ENCODE results near the gene PPP1R15B.

Gene PPP1R15B

GRCh38 chr1:204400882-204401510 lies 10.6 kb downstream of the PPP1R15B start:
- H3K56ac ChIP-seq (ENCODE audit: low read length): no peak overlapping the region
- H3K18ac ChIP-seq (ENCODE audit: low read length): no peak overlapping the region
- no peak overlapping the region for H2BK5ac ChIP-seq (ENCODE audit: low read length)
- no peaks in the 10 kb centered on the region for H3K4me1 ChIP-seq (ENCODE audit: control insufficient read depth, low read depth, low read length)
- H3K79me2 ChIP-seq (ENCODE audit: control insufficient read depth, insufficient read depth, low read length): peaks cover 22% of the 10 kb centered on the region
- H3K36me3 ChIP-seq (ENCODE audit: control insufficient read depth, insufficient read depth, low read length): peaks cover 3% of the 10 kb centered on the region
- H4K8ac ChIP-seq (ENCODE audit: low read depth, low read length): no peak overlapping the region
- H2BK120ac ChIP-seq (ENCODE audit: low read depth, low read length): no peak overlapping the region
- H2BK15ac ChIP-seq (replicated peaks; ENCODE audit: low read depth): no peak overlapping the region
- H4K5ac ChIP-seq (ENCODE audit: low read length): no peak overlapping the region
- no peak overlapping the region for H3K4me2 ChIP-seq (ENCODE audit: low read length)
- H3K79me1 ChIP-seq (ENCODE audit: low read length): peaks cover 2% of the 10 kb centered on the region
- no peak overlapping the region for H3K27ac ChIP-seq (ENCODE audit: low read depth, low read length)
- no peak overlapping the region for H3K4me3 ChIP-seq (ENCODE audit: low read length)
- no peaks in the 10 kb centered on the region for H3K27me3 ChIP-seq (ENCODE audit: insufficient read depth, low read length, poor library complexity)
- no peak overlapping the region for H3K9ac ChIP-seq (ENCODE audit: low read length)
- DNase-seq: no peak
- no peak overlapping the region for H2AK5ac ChIP-seq (ENCODE audit: low read length)
- H3K23ac ChIP-seq (ENCODE audit: low read length): no peak overlapping the region
- no peak overlapping the region for H3K4ac ChIP-seq (ENCODE audit: low read depth, low read length)
- WGBS (ENCODE audit: extremely low coverage, insufficient coverage, low lambda C conversion rate): no CpG with 5 or more reads among the region's 6 CpGs

- Histone ChIP-seq H3K23ac (ENCODE audit: low read length) (no peak overlapping the region), H2BK15ac (replicated peaks; ENCODE audit: low read depth) (no peak overlapping the region), H3K79me1 (ENCODE audit: low read length) (no peaks in the 10 kb centered on the region), H4K8ac (ENCODE audit: low read depth, low read length) (no peak overlapping the region), H4K5ac (ENCODE audit: low read length) (no peak overlapping the region), H3K27me3 (ENCODE audit: insufficient read depth, low read length, poor library complexity) (no peaks in the 10 kb centered on the region), H3K4me3 (ENCODE audit: low read length) (no peak overlapping the region), H2AK5ac (ENCODE audit: low read length) (no peak overlapping the region), H3K18ac (ENCODE audit: low read length) (no peak overlapping the region), H3K4ac (ENCODE audit: low read depth, low read length) (no peak overlapping the region), H3K36me3 (ENCODE audit: control insufficient read depth, insufficient read depth, low read length) (no peaks in the 10 kb centered on the region), H2BK5ac (ENCODE audit: low read length) (no peak overlapping the region), H2BK120ac (ENCODE audit: low read depth, low read length) (no peak overlapping the region), H3K79me2 (ENCODE audit: control insufficient read depth, insufficient read depth, low read length) (peaks cover 2% of the 10 kb centered on the region), H3K9ac (ENCODE audit: low read length) (no peak overlapping the region), H3K4me2 (ENCODE audit: low read length) (no peak overlapping the region), H3K4me1 (ENCODE audit: control insufficient read depth, low read depth, low read length) (no peaks in the 10 kb centered on the region), H3K56ac (ENCODE audit: low read length) (no peak overlapping the region), H3K27ac (ENCODE audit: low read depth, low read length) (no peak overlapping the region)
- DNase-seq: peak; percentile 97
- no CpG with 5 or more reads among the region's 7 CpGs for WGBS (ENCODE audit: extremely low coverage, insufficient coverage, low lambda C conversion rate)
These were observed 13.2 kb downstream of the PPP1R15B start for GRCh38 chr1:204398197-204399125.

GRCh38 chr1:204396015-204396583 lies 15.5 kb downstream of the PPP1R15B start:
- no peak overlapping the region for H3K4me3 ChIP-seq (ENCODE audit: low read length)
- no peaks in the 10 kb centered on the region for H3K79me2 ChIP-seq (ENCODE audit: control insufficient read depth, insufficient read depth, low read length)
- no peak overlapping the region for H4K8ac ChIP-seq (ENCODE audit: low read depth, low read length)
- no peaks in the 10 kb centered on the region for H3K4me1 ChIP-seq (ENCODE audit: control insufficient read depth, low read depth, low read length)
- H2BK15ac ChIP-seq (replicated peaks; ENCODE audit: low read depth): no peak overlapping the region
- H3K27ac ChIP-seq (ENCODE audit: low read depth, low read length): no peak overlapping the region
- H3K9ac ChIP-seq (ENCODE audit: low read length): no peak overlapping the region
- H2BK120ac ChIP-seq (ENCODE audit: low read depth, low read length): no peak overlapping the region
- no peaks in the 10 kb centered on the region for H3K36me3 ChIP-seq (ENCODE audit: control insufficient read depth, insufficient read depth, low read length)
- no peak overlapping the region for H3K56ac ChIP-seq (ENCODE audit: low read length)
- H3K27me3 ChIP-seq (ENCODE audit: insufficient read depth, low read length, poor library complexity): no peaks in the 10 kb centered on the region
- no peak overlapping the region for H2AK5ac ChIP-seq (ENCODE audit: low read length)
- DNase-seq: no peak
- WGBS (ENCODE audit: extremely low coverage, insufficient coverage, low lambda C conversion rate): no CpG with 5 or more reads among the region's 4 CpGs
- no peak overlapping the region for H3K4me2 ChIP-seq (ENCODE audit: low read length)
- no peak overlapping the region for H4K5ac ChIP-seq (ENCODE audit: low read length)
- no peaks in the 10 kb centered on the region for H3K79me1 ChIP-seq (ENCODE audit: low read length)
- H3K23ac ChIP-seq (ENCODE audit: low read length): no peak overlapping the region
- no peak overlapping the region for H3K18ac ChIP-seq (ENCODE audit: low read length)
- H3K4ac ChIP-seq (ENCODE audit: low read depth, low read length): no peak overlapping the region
- no peak overlapping the region for H2BK5ac ChIP-seq (ENCODE audit: low read length)

- H4K5ac ChIP-seq (ENCODE audit: low read length): no peak overlapping the region
These were observed 20.0 kb downstream of the PPP1R15B start for GRCh38 chr1:204391629-204392028.

GRCh38 chr1:204390751-204391466 lies 20.7 kb downstream of the PPP1R15B start:
- H3K79me2 ChIP-seq (ENCODE audit: control insufficient read depth, insufficient read depth, low read length): no peaks in the 10 kb centered on the region
- DNase-seq: no peak
- H3K27me3 ChIP-seq (ENCODE audit: insufficient read depth, low read length, poor library complexity): no peaks in the 10 kb centered on the region
- H3K27ac ChIP-seq (ENCODE audit: low read depth, low read length): no peak overlapping the region
- H3K9ac ChIP-seq (ENCODE audit: low read length): no peak overlapping the region
- H3K18ac ChIP-seq (ENCODE audit: low read length): no peak overlapping the region
- no peak overlapping the region for H2AK5ac ChIP-seq (ENCODE audit: low read length)
- no peak overlapping the region for H3K56ac ChIP-seq (ENCODE audit: low read length)
- H3K79me1 ChIP-seq (ENCODE audit: low read length): no peaks in the 10 kb centered on the region
- no peak overlapping the region for H4K8ac ChIP-seq (ENCODE audit: low read depth, low read length)
- H3K4me3 ChIP-seq (ENCODE audit: low read length): no peak overlapping the region
- H2BK15ac ChIP-seq (replicated peaks; ENCODE audit: low read depth): no peak overlapping the region
- H3K36me3 ChIP-seq (ENCODE audit: control insufficient read depth, insufficient read depth, low read length): no peaks in the 10 kb centered on the region
- no peak overlapping the region for H2BK5ac ChIP-seq (ENCODE audit: low read length)
- H2BK120ac ChIP-seq (ENCODE audit: low read depth, low read length): no peak overlapping the region
- H3K4me2 ChIP-seq (ENCODE audit: low read length): no peak overlapping the region
- H3K23ac ChIP-seq (ENCODE audit: low read length): no peak overlapping the region
- H3K4me1 ChIP-seq (ENCODE audit: control insufficient read depth, low read depth, low read length): no peaks in the 10 kb centered on the region
- H3K4ac ChIP-seq (ENCODE audit: low read depth, low read length): peak overlapping the region; percentile 25
- H4K5ac ChIP-seq (ENCODE audit: low read length): no peak overlapping the region
- no CpG with 5 or more reads among the region's 4 CpGs for WGBS (ENCODE audit: extremely low coverage, insufficient coverage, low lambda C conversion rate)

More at GRCh38 chr1:204391629-204392028, 20.0 kb downstream of the PPP1R15B start:
- Histone ChIP-seq H4K8ac (ENCODE audit: low read depth, low read length) (no peak overlapping the region), H3K9ac (ENCODE audit: low read length) (no peak overlapping the region), H3K23ac (ENCODE audit: low read length) (no peak overlapping the region), H2BK5ac (ENCODE audit: low read length) (no peak overlapping the region), H3K4me1 (ENCODE audit: control insufficient read depth, low read depth, low read length) (no peaks in the 10 kb centered on the region), H3K18ac (ENCODE audit: low read length) (no peak overlapping the region), H3K27me3 (ENCODE audit: insufficient read depth, low read length, poor library complexity) (no peaks in the 10 kb centered on the region), H3K4me2 (ENCODE audit: low read length) (no peak overlapping the region), H3K79me2 (ENCODE audit: control insufficient read depth, insufficient read depth, low read length) (no peaks in the 10 kb centered on the region), H3K36me3 (ENCODE audit: control insufficient read depth, insufficient read depth, low read length) (no peaks in the 10 kb centered on the region), H3K56ac (ENCODE audit: low read length) (no peak overlapping the region), H3K27ac (ENCODE audit: low read depth, low read length) (no peak overlapping the region), H2BK120ac (ENCODE audit: low read depth, low read length) (no peak overlapping the region), H3K79me1 (ENCODE audit: low read length) (no peaks in the 10 kb centered on the region), H2BK15ac (replicated peaks; ENCODE audit: low read depth) (no peak overlapping the region), H3K4ac (ENCODE audit: low read depth, low read length) (no peak overlapping the region), H3K4me3 (ENCODE audit: low read length) (no peak overlapping the region), H2AK5ac (ENCODE audit: low read length) (no peak overlapping the region)
- DNase-seq: no peak
